Activated CD4-positive, alpha-beta T cell treated with anti-CD3 and anti-CD28 coated beads, Interleukin-2, amount 50 U/mL, for 1 hour (primary cell): ENCODE measurements around the gene PUS1.
"Not testable (repeated sequence)": the region's sequence is repeated elsewhere in the genome, so short reads cannot be mapped to it uniquely, and the experiment has no call there.

Source experiments
- DNase-seq: peaks from one replicate; pipeline ENCODE4 v3.0.0-alpha.2; 2020

Gene PUS1

DNA sequence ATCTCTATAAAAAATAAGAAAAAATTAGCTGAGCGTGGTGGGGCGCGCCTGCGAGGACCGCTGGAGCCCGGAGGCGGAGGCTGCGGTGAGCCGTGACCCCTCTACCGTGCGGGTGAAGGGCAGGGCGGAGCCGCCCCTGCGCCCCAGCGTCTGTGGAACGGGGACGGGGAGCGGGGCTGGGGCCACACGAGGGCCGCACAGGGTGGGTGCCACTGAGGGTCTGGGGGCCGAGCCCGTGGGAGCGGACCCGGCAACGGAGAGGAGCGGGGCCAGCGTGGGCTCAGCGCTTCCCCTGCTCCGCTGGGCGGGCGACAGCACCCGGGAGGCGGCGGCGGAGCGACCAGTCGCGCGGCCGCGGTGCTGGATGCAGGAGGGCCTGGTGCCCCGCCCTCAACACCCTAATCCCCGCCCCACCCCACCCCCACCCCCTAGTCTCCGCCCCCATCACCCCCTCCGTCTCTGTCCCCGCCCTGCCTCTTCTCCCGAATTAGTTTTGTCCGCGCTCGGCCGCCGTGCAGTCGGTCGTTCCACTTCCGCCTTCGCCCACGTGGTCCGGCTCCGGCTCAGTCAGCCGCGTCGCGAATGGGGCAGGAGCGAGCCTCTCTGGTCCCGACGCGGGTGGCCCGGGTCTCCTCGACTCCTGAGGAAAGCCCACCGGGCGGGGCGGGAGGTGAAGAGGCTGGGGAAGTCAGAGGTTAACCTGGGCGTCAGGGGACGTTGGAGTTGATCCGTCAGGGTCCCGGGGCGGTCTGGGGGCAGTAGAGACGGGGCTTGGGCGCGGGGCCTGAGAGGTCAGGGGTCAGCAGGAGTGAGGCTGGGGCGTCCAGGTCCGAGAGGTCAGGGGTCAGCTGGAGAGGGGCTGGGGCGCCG lies at the start of gene PUS1:
TSS of gene PUS1 (plus strand) at position 566 of the 870 bp plus-strand sequence. CDS start 447 bp downstream, outside the sequence.
- DNase-seq: peak; percentile 91

DNA sequence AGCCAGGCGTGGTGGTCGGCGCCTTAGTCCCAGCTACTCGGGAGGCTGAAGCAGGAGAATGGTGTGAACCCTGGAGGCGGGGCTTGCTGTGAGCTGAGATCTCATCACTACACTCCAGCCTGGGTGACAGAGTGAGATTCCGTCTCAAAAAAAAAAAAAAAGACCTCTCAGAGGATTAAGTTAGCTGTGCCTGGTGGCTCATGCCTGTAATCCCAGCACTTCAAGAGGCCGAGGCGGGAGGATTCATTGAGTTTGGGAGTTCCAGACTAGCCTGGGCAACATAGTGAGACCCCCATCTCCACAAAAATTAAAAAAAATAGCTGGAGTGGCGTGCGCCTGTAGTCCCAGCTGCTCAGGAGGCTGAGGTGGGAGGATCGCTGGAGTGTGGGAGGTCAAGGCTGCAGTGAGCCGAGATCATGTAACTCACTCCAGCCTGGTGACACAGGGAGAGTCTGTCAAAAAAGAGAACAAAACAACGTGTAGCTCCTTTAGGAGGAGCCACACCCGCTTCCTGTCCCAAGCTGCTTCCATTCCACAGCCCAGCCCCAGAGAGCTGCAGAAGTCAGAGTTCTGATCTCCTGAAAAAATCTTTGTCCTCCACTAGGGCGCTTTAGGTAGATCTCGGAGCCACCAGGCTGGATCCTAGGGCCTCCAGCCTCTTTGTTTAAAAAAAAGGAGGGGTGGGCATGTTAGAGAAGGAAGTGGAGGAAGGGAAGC lies 46.1 kb upstream of the PUS1 start:
- DNase-seq: no peak

DNA sequence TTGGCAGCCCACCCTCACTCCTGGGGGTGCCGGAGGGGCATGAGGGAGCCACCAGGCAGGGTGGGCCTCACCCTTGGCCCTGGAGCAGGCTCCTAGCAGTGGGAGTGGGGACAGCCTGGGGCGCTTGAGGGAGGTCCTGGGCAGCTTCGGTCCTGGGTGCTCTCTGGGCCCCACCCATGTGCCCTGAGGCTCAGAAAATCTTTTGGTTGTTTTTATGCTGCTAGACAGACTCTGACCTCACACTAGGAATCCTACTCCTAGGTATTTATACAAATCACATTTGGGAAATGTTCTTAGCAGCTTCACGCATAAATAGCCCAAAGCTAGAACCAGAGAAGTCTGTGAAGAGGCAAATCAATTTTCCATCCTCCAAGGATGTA lies 45.6 kb upstream of the PUS1 start:
- no peak for DNase-seq

DNA sequence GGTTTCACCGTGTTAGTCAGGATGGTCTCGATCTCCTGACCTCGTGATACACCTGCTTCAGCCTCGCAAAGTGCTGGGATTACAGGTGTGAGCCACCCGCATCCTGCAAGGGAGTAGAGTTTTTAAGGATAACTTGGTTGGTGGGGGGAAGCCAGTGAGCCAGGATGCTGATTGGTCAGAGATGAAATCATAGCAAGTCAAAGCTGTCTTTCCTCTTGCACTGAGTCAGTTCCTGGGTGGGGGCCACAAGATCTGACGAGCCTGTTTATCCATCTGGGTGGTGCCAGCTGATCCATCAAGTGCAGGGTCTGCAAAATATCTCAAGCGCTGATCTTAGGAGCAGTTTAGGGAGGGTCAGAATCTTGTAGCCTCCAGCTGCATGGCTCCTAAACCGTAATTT lies 44.0 kb upstream of the PUS1 start:
- DNase-seq: not testable (repeated sequence)

DNA sequence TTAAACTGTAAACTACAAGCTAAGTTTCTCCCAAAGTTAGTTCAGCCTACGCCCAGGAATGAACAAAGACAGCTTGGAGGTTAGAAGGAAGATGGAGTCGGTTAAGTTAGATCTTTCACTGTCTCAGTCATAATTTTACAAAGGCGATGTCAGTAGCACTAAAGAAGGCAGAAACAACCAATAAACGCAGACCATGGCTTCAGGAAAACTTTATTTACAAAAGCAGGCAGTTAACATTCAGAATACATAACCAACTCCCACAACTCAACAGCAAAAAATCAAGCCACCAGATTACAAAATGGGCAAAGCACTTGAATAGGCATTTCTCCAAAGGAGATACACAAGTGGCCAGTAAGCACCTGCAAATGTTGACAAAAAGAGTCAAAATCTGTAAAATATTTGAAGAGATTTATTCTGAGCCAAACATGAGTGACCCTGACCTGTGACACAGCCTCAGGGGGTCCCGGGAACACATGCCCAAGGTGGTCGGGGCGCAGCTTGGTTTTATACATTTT lies 43.5 kb upstream of the PUS1 start:
- no peak for DNase-seq

DNA sequence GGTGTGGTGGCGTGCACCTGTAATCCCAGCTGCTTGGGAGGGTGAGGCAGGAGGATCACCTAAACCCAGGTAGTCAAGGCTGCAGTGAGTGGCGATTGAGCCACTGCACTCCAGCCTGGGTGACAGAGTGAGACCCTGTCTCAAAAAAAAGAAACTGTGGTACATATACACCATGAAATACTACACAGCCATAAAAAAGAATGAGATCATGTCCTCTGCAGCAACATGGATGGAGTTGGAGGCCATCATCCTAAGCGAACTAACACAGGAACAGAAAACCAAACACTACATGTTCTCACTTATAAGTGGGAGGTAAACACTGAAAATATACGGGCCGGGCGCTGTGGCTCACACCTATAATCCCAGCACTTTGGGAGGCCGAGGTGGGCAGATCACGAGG lies 37.4 kb upstream of the PUS1 start:
- DNase-seq: not testable (repeated sequence)

DNA sequence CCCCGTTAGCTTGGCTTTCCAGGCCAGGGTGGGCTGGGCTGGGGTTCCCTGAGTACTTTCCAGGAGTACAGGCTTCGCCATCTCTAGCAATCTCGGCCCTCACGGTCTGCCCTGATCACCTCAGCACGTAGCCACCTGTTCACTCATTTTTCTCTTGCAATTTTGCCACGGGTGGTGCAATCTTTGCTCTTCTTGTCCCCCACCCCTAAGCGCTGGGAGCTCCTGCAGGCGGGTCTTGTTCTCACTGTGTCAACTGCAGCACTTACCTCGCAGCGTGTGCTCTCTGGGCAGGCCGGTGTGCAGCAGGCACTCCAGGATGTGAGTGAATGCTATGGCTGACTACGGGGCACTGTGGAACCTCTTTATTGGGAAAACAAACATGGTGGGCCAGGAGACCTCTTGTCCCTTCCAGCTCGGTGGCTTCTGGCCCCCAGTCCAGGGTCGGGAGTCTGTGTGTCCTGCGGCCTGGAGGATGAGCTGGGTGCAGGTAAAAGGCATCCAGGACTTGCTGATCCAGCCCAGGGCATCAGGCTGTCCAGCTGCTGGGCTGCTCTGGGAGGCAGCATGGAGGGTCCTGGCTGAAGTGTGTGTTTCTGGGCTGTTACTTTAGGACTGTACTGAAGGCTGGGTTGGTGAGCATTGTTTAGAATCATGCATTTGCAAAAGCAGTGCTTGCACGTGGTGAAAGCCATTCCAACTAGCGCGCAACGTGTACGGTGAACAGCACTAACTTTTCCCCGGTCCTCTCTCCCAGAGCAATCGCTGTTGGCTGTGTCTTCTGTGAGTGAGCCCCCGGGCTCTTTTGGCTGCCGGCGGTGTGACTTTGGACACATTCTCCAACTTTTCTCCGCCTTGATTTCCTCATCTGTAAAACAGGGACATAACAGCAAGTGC lies 36.1 kb upstream of the PUS1 start:
- DNase-seq: no peak

DNA sequence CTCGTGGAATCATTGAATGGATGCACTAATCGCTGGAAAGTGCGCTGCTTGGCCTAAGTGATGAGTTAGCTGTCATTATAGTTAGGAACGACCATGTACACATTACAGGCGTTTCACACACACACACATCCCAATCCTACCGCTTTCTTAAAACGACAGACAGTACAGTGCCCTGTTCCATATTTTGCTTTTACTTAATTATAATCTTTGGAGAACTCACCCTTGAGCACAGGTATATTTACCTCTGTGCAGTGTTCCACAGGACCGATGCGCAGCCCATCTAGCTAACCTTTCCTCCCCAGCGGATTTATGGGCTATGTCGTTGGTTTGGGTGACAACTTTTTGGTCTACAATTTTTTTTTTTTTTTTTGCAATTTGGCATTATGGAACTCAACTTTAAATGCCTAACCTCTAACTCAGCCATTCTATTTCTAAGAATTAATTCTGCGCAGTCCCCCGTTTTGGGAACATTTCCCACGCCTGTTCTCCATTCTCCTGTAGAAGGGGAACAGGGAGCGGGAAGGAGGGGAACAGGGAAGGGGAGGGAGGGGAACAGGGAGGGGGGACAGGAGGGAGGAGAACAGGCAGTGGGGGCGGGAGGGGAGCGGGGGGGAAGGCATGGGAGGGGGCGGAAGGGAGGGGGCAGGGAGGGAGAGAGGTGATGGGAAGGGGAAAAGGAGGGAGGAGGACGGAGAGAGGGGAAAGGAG lies 35.3 kb upstream of the PUS1 start:
- DNase-seq: no peak

DNA sequence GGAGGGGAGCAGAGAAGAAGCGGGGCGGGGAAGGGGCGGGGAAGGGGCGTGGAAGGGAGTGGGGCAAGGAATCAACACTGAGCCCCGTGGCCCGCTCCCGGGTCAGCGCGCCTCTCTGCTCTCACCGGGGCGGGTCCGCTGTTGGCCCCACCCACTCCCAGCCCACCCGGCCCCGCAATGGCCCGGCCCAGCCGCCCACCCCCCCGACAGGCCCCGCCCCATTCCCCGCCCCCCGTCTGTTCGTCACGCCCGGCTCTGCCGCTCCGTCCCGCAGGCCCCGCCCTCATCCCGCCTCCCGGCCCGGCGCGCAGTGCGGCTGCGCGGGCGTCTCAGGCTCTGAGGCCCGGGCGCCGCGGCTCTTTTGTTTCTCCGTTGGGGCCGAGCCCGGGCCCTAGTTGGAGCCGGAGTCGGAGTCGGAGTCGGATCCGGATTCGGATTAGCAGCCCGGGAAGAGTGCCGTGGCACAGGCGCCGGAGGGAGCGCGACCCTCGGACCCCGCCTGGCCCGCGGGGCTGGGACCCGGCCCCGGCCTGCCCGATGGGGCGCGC lies 34.7 kb upstream of the PUS1 start, which contains the start of gene ULK1:
TSS of gene ULK1 (plus strand) at position 310 of the 548 bp plus-strand sequence. CDS start 380 bp downstream, outside the sequence.
- DNase-seq: peak; percentile 92

DNA sequence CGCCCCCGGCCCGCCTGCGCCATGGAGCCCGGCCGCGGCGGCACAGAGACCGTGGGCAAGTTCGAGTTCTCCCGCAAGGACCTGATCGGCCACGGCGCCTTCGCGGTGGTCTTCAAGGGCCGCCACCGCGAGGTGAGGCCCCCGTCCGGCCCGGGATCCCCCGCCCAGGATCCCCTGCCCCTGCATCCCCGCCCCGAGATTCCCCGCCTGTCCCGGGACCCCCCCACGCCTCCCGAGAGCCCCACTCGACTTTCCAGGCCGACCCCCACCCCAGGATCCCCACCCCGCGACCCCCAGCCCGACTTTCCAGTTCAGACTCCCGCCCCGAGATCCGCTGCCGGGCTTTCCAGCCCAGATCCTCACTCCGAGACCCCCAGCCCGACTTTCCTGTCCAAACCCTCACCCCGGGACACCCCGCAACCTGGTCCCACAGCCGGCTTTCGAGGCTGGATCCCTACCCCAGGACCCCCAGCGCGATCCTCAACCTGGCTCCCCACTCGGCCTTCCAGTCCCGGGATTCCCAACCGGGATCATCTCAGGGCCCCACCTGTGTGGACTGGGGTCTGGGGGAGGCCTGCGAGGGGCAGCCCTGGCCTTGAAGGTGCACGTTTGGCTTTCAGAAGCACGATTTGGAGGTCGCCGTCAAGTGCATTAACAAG lies 34.0 kb upstream of the PUS1 start:
- DNase-seq: no peak

DNA sequence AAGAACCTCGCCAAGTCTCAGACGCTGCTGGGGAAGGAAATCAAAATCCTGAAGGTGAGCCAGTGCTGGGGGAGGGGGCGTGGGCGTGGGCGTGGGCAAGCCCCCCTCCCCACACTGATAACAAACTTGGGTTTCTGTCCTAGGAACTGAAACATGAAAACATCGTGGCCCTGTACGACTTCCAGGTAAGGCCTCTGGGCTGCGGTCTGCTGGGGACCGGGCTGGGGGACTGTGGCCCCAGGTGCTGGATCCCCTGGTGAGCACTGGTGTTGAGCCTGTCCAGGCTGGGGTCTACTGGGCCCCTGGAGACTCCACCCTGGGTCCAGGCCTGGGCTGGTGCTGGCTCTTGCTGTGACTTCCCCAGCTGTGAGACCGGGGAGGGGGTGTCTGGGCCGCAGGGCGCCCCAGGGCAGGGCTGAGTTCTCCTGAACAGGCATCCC lies 33.4 kb upstream of the PUS1 start:
- no peak for DNase-seq

DNA sequence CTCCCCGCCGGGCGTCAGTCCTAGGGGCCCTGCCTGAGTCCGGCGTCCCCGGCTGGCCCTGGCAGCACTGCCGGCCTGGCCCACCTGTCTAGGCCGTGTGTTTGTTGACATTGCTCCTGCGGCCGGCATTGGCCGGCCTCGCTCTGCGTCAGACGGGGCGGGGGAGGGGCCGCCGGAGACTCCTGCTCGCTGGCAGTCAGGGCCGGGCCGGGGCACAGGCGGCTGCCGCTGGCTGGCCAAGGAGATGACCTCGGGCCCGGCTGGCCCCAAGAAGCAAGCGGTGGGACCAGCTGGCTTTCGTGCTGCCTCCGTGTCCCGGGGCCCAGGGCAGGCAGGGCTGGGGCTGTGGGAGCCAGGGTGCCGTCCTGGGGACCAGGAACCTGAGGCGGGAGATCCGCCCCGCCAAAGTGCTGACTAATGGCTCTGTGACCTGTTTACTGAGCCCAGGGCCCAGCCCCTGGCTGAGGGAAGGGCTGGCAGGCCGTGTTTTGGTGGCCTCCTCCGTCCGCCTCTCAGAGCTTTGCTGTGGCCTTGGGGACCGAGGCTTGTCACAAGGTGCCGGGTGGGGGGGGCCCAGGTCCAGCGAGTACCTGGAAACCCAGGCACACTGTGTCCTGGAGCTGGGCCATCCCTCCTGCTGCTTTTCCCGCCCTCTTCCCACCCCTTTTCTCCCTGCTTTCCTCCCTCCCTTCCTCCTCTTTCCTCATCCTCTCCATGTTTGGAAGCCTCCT lies 32.8 kb upstream of the PUS1 start:
- DNase-seq: peak; percentile 59

DNA sequence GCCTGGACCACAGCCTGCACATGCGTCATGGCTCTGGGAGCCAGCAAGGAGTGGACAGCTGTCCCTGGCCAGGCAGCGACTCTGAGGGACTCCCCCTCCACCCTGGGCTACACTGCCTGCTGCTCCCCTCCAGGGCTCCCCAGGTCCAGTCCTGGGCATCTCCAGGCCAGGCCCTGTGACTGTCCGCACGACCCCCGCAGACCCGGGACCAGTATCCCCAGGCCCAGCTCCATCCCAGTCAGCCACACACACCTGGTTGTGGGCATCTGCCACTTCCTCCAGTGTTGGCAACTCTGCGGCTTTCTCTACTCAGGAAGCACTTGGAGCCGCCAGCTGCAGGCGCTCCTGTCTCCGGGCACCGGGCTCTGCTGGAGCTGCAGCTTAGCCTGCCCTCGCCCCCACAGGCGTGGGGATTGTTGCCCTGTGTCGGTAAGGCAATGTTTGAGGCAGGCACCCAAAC lies 32.2 kb upstream of the PUS1 start:
- no peak for DNase-seq

DNA sequence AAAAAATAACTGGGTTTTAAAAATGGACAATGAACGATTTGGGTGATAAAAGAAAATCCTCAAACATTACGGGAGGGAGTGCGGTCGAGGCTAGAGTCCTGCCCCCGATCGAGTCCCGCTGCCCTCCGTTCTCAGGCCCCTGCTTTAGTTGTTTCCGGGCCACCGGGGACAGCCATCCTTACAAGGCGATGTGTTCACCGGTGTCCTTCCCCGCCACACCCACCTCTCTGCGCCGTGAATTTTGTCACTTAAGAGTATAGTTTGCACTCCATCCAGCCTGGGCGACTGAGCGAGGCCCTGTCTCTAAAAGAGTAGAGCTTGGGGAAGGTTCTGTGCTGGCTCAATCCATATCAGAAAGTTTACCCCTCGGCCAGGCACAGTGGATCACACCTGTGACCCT lies 31.8 kb upstream of the PUS1 start:
- DNase-seq: no peak

DNA sequence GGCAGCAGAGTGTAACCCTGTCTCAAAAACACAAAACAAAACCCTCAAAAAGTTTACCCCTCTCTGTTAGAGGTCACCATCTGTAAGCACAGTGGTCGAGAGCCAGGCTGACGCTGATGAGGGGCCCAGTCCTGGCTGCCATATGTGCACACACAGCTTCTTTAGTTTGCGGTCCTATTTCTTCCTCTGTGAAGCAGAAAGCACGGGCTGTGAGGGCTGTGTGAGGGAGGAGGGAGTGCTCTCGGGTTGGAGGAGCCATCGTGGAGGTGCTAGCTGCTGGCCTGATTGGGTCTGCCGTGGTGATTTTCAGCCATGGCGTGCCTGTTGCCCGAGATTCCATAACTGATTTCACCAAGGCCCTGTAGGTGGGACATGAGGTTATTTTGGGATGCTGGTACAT lies 31.2 kb upstream of the PUS1 start:
- DNase-seq: no peak

DNA sequence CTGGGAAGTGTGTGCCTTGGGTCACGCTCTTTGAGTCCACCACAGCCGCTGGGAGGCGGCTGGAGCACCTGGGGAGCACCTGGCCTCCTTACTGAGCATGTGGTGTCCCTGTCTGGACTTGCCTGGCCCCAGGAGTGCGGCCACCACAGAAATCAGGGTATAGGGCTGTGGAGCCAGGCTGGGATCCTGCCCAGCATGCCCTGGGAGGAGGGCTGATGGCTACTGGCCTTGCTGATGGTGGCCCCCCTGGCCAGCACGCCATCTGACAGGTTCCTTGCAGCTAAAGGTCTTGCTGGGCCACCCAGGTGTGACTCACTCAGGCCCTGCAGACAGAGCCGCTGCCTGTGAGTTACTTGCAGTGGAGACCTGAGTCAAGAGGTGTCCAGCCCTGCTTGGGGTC lies 28.7 kb upstream of the PUS1 start:
- DNase-seq: no peak

DNA sequence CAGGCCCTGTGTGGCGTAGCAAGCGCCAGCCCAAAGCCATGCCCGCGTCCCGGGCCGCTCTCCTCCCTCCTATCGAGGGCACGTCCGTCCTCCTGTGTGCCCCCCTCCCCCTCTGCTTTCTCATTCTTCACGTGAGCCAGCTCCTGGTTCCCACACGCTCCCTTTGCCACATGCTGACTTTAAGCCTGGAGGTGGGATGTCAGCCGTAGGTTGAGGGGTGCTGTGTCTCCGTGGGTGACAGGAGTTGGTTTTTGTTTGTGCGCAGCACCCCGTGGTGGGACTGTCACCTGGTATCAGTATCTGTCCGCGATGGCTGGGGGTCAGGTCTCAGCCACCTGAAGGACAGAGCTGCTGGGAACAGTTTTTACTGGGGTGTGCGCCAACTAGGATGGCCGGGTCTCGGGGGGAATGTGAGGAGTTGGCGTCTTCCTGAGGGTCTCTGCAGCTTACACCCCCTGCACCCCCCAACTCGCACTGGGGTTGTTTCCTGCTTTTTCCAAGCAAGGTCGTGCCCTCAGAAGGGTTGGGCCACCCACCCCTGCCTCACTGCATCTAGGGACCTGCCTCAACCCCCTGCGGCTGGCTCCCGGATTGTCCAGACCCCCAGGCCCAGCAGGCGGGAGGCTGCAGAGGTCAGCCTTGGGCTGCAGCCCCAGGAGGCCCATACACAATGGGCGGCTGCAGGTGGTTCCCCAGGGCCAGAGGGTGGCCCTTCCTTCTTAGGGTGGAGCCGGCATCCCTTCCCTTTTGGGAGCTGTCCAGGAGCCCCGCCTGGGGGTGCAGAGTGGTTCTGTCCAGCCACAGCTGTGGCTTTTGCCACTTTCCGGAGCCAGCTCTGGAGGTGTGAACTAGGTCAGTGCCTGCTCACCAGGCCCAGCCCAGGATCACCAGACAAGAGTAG lies 27.4 kb upstream of the PUS1 start:
- DNase-seq: no peak

DNA sequence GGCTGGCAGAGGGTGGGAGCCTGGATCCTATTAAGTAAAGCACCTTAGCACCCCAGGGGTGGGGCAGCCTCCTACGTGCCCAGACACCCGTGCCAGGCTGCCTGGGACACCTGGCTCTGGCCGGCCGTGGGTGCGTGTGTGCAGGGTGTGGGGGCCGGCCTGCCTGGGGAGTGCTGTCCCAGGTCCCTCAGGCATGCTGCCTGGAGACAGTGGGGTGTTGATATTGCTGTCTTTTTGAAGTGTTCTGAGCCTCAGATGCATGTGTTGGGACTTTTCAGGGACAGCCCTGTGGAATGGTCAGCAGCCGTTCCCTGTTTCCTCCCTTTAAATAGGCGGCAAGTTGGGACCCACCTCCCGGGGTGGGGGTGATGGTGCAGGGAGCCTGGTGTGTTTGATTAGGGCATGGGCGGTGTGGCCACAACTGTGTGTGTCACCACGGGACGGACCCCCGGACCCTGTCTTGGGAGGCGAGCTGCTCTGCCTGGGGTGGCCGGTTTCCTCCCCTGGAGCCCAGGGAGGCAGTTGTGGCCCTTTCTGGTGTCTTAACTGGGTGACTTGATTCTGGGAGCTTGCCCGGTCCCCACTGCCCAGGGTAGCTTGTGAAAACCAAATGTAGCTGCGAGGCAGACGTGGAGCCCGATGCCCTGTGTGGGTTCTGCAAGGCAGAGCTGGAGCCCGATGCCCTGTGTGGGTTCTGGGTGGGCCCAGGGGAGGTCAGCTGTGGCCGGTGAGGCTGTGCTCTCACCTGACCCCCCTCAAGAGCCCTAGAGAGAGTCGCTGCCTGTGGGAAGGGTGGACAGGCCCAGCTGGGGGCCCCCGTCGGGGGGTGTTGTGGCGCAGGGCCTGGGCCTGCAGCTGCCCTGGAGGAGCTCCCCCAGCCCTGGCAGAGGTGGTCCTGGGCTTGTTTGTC lies 26.5 kb upstream of the PUS1 start:
- DNase-seq: no peak
